ENCODE data around the gene MYT1. TPM values are rescaled to one million over a fixed set of nuclear protein-coding genes. Genes with fewer than 3 reads are reported as not detected.
"Not testable (repeated sequence)": the region's sequence is repeated elsewhere in the genome, so short reads cannot be mapped to it uniquely, and the experiment has no call there.

Gene MYT1
- total and polyA plus RNA-seq, 9 donors, result 0.04 to 0.30 (median 0.09) TPM

DNA sequence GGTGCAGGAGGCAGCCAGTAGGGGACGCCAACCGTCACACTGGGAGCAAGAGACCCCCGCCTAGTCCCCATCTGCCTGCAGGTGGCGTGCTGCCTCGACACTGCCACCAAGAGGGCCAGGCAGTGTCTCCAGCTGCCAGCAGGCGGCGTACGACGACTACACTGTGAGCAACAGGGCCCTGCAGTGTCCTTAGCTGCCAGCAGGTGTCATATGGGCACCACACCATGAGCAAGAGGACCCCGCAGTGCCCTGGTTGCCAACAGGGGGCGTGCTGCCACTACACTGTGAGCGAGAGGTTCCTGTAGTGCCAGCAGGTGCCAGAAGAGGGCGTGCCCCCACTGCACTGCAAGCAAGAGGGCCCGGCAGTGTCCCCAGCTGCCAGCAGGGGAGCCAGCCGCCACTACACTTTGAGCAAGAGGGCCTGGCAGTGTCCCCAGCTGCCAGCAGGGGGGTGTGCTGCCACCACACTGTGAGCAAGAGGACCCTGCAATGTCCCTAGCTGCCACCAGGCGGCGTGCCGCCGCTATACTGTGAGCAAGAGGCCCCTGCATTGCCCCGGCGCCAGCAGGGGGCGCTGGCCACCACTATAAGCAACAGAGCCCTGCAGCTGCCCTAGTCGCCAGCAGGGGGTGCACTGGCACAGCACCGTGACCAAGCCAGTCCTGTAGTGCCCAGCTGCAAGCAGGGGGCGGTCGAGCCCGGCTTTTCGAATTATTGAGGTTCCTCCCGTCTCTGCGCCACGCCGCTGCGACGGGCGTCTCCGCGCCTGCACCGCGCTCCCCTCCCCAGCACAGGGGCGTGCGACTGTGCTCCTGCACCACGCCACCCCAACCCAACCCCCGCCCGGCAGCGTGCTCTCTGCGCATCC lies 121.6 kb downstream of the MYT1 start:
- H3K36me3 ChIP-seq (ENCODE audit: control insufficient read depth, insufficient read depth, low read length); H3K4me1 ChIP-seq (ENCODE audit: control insufficient read depth, insufficient read depth, low read length); H3K27ac ChIP-seq (ENCODE audit: low read length); H3K27me3 ChIP-seq (ENCODE audit: control insufficient read depth, insufficient read depth, low read length); H3K4me3 ChIP-seq (ENCODE audit: low read length); H3K9me3 ChIP-seq (replicated peaks; ENCODE audit: control insufficient read depth, low read depth, low read length); DNase-seq: not testable (repeated sequence)
- WGBS (ENCODE audit: insufficient coverage), result 82% methylated on average over 32 of the region's 46 CpGs

DNA sequence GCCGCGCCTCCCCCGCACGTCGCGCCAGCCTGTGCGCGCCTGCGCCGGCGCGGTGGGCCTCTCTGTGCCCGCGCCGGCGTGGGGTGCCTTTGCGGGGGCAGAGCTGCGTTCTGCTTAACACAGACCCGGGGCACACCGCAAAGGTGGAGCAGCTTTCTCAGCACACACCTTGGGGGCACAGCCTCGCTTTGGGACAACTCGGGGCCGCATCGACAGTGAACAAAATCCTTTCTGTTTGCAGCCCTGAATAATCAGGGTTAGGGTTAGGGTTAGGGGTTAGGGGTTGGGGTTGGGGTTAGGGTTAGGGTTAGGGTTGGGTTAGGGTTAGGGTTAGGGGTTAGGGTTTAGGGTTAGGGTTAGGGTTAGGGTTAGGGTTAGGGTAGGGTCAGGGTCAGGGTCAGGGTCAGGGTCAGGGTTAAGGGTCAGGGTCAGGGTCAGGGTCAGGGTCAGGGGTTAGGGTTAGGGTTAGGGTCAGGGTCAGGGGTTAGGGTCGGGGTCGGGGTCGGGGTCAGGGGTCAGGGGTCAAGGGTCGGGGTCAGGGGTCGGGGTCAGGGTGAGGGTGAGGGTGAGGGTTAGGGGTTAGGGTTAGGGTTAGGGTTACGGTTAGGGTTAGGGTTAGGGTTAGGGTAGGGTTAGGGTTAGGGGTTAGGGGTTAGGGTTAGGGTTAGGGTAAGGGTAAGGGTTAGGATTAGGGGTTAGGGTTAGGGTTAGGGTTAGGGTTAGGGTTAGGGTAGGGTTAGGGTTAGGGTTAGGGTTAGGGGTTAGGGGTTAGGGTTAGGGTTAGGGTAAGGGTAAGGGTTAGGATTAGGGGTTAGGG lies 122.4 kb downstream of the MYT1 start:
- not testable (repeated sequence) for H3K4me1 ChIP-seq (ENCODE audit: control insufficient read depth, insufficient read depth, low read length); H3K36me3 ChIP-seq (ENCODE audit: control insufficient read depth, insufficient read depth, low read length); H3K9me3 ChIP-seq (replicated peaks; ENCODE audit: control insufficient read depth, low read depth, low read length); H3K4me3 ChIP-seq (ENCODE audit: low read length); DNase-seq; H3K27me3 ChIP-seq (ENCODE audit: control insufficient read depth, insufficient read depth, low read length); H3K27ac ChIP-seq (ENCODE audit: low read length)
- 93% methylated on average over 20 of the region's 30 CpGs for WGBS (ENCODE audit: insufficient coverage)

DNA sequence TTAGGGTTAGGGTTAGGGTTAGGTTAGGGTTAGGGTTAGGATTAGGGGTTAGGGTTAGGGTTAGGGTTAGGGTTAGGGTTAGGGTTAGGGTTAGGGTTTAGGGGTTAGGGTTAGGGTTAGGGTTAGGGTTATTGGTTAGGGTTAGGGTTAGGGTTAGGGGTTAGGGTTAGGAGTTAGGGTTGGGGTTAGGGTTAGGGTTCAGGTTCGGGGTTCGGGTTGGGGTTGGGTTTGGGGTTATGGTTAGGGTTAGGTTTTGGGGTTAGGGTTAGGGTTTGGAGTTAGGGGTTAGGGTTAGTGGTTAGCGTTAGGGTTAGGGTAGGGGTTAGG lies 123.0 kb downstream of the MYT1 start:
- WGBS (ENCODE audit: insufficient coverage), result no CpG with 5 or more reads among the region's 3 CpGs
- not testable (repeated sequence) for H3K27ac ChIP-seq (ENCODE audit: low read length); H3K4me3 ChIP-seq (ENCODE audit: low read length); H3K27me3 ChIP-seq (ENCODE audit: control insufficient read depth, insufficient read depth, low read length); H3K36me3 ChIP-seq (ENCODE audit: control insufficient read depth, insufficient read depth, low read length); H3K4me1 ChIP-seq (ENCODE audit: control insufficient read depth, insufficient read depth, low read length); DNase-seq; H3K9me3 ChIP-seq (replicated peaks; ENCODE audit: control insufficient read depth, low read depth, low read length)

Other genes starting within 250 kb of the MYT1 start
- gene UCKL1, start 208.0 kb upstream of the MYT1 start, total RNA-seq, result 24.8 TPM
- gene UCKL1, start 208.0 kb upstream of the MYT1 start, polyA plus RNA-seq (ENCODE audit: insufficient read depth in 1 of 8, insufficient read length in 8 of 8, low replicate concordance in 1 of 8), result 10 to 100 TPM; 31.2 to 56.5 (median 44.5) TPM
- 15.5 TPM for gene ZNF512B, start 194.5 kb upstream of the MYT1 start, total RNA-seq
- 10 to 100 TPM; 20.1 to 34.0 (median 28.0) TPM for gene ZNF512B, start 194.5 kb upstream of the MYT1 start, polyA plus RNA-seq (ENCODE audit: insufficient read depth in 1 of 8, insufficient read length in 8 of 8, low replicate concordance in 1 of 8)
- 1.5 TPM for gene SAMD10, start 184.8 kb upstream of the MYT1 start, total RNA-seq
- 1 to 10 TPM; 2.4 to 4.4 (median 3.8) TPM for gene SAMD10, start 184.8 kb upstream of the MYT1 start, polyA plus RNA-seq (ENCODE audit: insufficient read depth in 1 of 8, insufficient read length in 8 of 8, low replicate concordance in 1 of 8)
- 42.8 TPM for gene PRPF6, start 183.3 kb upstream of the MYT1 start, total RNA-seq
- gene PRPF6, start 183.3 kb upstream of the MYT1 start, polyA plus RNA-seq (ENCODE audit: insufficient read depth in 1 of 8, insufficient read length in 8 of 8, low replicate concordance in 1 of 8), result 10 to 100 TPM; 50.5 to 64.4 (median 57.9) TPM
- 0.84 TPM for gene C20orf204, start 128.3 kb upstream of the MYT1 start, total RNA-seq
- gene C20orf204, start 128.3 kb upstream of the MYT1 start, polyA plus RNA-seq (ENCODE audit: insufficient read depth in 1 of 8, insufficient read length in 8 of 8, low replicate concordance in 1 of 8), result 1 to 10 TPM in 3 of 8 donors, under 1 TPM in 5; 0.52 to 1.5 (median 0.94) TPM
- gene SOX18, start 114.8 kb upstream of the MYT1 start, total RNA-seq, result 2.2 TPM
- 10 to 100 TPM in 6 of 8 donors, 1 to 10 TPM in 2; 8.7 to 15.7 (median 11.2) TPM for gene SOX18, start 114.8 kb upstream of the MYT1 start, polyA plus RNA-seq (ENCODE audit: insufficient read depth in 1 of 8, insufficient read length in 8 of 8, low replicate concordance in 1 of 8)
- 24.6 TPM for gene TCEA2, start 101.3 kb upstream of the MYT1 start, total RNA-seq
- 10 to 100 TPM; 43.1 to 60.1 (median 46.9) TPM for gene TCEA2, start 101.3 kb upstream of the MYT1 start, polyA plus RNA-seq (ENCODE audit: insufficient read depth in 1 of 8, insufficient read length in 8 of 8, low replicate concordance in 1 of 8)
- 5.2 TPM for gene RGS19, start 84.9 kb upstream of the MYT1 start, total RNA-seq
- gene RGS19, start 84.9 kb upstream of the MYT1 start, polyA plus RNA-seq (ENCODE audit: insufficient read depth in 1 of 8, insufficient read length in 8 of 8, low replicate concordance in 1 of 8), result 10 to 100 TPM in 1 of 8 donors, 1 to 10 TPM in 7; 4.9 to 10.4 (median 7.2) TPM
- gene OPRL1, start 84.4 kb upstream of the MYT1 start, total RNA-seq, result 0.93 TPM
- 1 to 10 TPM in 6 of 8 donors, under 1 TPM in 2; 0.93 to 1.4 (median 1.3) TPM for gene OPRL1, start 84.4 kb upstream of the MYT1 start, polyA plus RNA-seq (ENCODE audit: insufficient read depth in 1 of 8, insufficient read length in 8 of 8, low replicate concordance in 1 of 8)
- 0.27 TPM for gene LKAAEAR1, start 80.1 kb upstream of the MYT1 start, total RNA-seq
- under 1 TPM in 3 of 8 donors, not detected in 5; 0.27 to 0.28 (median 0.27) TPM for gene LKAAEAR1, start 80.1 kb upstream of the MYT1 start, polyA plus RNA-seq (ENCODE audit: insufficient read depth in 1 of 8, insufficient read length in 8 of 8, low replicate concordance in 1 of 8)
- gene NPBWR2, start 56.9 kb upstream of the MYT1 start, total RNA-seq, result not detected
- not detected for gene NPBWR2, start 56.9 kb upstream of the MYT1 start, polyA plus RNA-seq (ENCODE audit: insufficient read depth in 1 of 8, insufficient read length in 8 of 8, low replicate concordance in 1 of 8)
- gene PCMTD2, start 91.3 kb downstream of the MYT1 start, total RNA-seq, result 41.4 TPM
- gene PCMTD2, start 91.3 kb downstream of the MYT1 start, polyA plus RNA-seq (ENCODE audit: insufficient read depth in 1 of 8, insufficient read length in 8 of 8, low replicate concordance in 1 of 8), result 10 to 100 TPM; 44.9 to 74.1 (median 52.1) TPM

Measured in muscle of leg (tissue), 11 donors.